GM19025 (cell line): Measurements from ENCODE around the gene RPL37A.
"Not testable (repeated sequence)": the region's sequence is repeated elsewhere in the genome, so short reads cannot be mapped to it uniquely, and the experiment has no call there.

Experiments
- ATAC-seq: cut with Tn5 transposase; IDR thresholded peaks from one replicate; pipeline ENCODE4 v1.9.1; 2021; ENCODE audit warnings: mild to moderate bottlenecking, low read depth, moderate library complexity; ENCODE audit not compliant: unreplicated experiment

RPL37A gene

DNA sequence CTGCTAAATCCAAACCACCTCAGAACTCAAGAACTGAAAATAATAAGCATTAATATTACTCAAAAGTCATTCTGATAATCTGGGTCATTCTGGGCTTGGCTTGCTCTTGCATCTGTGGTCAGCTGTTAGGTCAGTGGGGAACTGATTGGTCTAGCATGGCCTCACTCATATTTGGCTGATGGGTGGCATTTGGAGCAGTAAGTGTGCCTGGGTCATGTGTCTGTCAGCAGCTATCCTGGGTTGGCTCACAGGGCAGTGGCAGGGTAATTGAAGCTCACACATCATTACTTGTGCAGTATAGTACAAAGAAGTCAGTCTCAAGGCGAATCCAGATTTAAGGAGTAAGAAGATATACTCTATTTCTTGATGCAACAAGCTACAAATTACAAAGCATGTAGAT, 9.6 kb downstream of the RPL37A start:
- no peak for ATAC-seq

DNA sequence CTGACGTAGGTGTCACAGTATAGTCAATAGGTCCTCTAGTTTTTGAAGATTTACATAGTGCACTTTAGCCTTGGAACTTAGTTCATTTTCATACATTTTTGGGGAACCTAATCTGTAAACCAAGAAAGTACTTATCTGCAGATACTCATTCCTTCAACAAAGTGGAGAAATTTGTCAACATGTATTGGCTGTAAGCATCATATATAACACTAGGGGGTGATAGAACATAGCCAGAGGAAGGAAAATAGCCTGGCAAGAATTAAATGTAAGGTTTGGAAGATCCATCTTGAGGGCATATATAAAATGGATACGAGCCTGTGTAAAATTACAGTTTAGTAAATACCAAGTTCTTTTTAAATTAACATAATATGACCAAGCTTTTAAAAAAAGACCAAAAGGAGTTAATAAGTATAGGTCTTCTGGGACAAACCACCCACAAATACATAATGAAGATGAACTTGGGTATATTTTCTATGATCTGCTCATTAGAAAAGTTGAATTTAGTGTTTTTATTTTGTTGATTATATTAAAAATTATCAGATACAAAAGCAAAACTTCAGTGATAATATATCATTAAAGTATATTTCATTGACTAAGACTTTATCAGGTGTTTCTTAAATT, 18.2 kb downstream of the RPL37A start:
- no peak for ATAC-seq

DNA sequence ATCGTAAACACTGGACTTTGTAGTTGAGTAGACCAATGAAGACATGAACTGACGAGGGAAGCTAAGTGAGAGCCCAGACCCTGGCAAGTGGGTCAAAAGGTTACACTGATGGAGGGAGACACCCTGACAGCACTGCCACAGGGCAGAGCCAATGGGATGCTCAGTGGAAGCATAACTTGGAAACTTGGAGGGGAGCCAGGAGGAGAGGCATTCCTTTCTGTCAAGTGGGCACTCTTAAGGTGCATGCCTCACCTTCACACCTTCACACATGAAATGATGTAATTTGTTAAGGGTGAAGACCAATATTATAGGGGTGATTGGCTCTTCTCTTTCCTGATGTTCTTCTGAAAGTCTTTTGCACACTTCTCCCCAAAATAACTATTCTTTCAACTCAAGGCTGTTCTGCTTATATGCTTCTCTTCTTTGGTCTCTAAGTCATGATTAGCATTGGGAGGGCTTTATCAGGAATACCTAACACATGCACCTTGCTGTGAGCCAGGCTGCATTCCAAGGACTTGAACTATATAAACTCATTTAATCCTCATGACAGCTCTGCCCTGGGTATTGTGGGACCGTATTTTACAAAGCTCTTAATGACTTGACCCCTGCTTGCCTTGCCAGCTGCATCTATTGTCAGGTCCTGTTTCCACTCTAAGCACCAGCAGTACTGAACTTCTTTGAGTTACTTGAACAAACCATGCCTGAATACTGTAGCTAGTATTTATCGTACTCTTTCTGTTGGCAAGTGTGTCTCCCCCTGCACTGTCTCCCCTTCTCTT, 19.0 kb downstream of the RPL37A start:
- ATAC-seq: no peak

DNA sequence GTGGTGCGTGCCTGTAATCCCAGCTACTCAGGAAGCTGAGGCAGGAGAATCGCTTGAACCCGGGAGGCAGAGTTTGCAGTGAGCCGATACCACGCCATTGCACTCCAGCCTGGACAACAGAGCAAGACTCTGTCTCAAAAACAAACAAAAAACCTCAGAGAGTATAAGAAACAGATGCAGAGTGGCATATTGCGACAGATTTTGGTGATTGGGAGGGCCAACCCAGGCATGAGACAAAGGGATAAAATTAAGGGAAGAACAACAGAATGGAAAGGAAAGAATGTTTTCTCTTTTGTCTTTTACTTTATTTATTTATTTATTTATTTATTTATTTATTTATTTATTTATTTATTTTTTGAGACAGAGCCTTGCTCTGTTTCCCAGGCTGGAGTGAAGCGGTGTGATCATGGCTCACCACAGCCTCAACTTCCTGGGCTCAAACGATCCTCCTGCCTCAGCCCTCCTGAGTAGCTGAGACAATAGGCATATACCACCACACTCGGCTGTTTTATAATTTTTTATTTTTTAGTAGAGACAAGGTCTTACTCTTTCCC, 20.0 kb downstream of the RPL37A start:
- not testable (repeated sequence) for ATAC-seq

DNA sequence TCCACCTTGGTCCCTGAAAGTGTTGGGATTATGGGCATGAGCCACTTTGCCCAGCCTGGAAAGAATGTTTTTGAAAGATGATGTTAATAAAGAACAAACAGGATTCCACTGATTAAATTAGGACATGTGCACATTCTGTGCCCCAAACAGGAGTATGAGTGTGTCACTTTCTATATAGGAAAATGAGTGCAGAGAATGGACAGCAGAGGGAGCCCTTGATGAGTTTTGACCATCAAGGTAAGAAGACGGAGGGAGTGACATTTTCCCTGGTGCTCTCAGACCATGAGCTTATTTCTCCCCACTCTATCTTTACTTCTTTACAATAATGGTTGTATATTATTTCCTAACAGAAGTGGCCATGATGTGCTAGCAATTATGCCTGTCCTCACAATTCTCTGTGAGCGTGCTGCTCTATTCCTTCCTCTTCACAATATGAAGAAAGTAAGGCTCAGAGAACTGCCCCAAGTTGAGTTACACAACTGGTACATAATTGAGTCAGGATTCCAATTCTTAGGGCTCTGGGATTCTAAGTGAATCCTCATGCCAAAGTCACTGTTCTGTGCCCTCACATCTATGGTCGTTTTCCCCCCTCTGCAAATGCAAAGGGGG, 20.6 kb downstream of the RPL37A start:
- ATAC-seq: no peak

DNA sequence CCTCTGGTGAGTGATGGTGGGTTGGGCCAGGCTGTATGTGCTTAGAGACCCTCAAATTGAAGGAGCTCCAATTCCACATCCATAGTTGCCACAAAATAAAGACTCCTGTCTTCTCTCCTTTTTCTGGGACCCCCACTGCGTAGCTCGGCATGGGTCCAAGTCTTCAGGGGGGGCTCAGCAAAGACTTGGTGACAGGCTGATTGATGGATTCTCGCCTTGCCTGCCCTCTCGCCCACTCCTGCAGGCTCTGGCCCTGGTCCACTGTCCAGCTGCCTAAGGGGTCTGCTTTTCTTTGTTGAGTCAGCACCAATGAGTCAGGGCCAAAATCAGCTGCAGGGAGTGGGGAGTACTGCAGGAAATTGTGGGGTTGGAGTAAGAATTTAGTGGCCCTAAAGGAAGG, 21.5 kb downstream of the RPL37A start:
- no peak for ATAC-seq

DNA sequence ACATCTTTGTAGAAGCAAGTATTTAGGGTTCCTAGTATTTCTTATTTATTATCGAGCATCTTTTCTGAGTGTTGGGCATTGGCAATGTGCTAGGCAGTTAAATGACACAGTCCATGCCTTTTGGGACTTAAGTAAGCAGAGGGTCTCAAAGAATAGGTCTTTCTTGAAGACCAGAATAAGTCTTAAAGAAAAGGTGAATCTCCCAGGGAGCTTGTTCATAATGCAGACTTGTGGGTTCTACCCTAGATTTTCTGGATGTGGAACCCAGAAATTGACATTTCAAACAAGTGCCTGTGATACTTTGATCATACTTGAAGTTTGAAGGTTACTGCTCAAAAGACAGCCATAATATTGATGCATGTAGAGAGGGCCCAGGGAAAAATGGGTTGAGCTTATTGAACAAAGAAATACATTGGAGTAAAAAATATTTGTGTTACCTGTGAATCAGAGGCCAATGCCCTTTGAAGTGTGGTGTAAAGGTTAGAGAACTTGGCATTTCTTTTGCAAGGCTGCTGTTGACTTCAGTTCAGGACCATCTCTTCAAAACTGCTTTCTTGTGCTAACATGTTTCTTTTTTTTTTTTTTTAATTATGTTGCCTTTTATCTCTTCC, 24.4 kb downstream of the RPL37A start:
- no peak for ATAC-seq

DNA sequence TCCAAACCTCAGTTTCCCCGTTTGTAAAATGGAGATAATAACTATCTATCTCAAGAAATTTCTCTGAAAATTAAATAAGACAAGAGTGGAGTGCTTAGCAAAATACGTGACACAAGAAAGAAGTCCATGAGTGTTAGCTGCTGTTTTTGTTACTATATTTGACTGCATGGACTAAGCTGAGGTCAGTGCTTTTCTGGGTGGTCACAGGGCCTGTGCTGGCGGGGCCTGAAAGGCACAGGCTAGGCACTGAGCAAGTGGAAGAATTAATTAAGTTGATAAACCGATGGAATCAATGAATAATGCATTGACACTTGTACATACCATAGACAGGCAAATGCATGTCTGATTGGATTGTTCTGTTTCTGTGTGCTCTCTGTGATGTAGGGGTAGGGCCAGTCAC, 27.3 kb downstream of the RPL37A start:
- ATAC-seq: no peak

DNA sequence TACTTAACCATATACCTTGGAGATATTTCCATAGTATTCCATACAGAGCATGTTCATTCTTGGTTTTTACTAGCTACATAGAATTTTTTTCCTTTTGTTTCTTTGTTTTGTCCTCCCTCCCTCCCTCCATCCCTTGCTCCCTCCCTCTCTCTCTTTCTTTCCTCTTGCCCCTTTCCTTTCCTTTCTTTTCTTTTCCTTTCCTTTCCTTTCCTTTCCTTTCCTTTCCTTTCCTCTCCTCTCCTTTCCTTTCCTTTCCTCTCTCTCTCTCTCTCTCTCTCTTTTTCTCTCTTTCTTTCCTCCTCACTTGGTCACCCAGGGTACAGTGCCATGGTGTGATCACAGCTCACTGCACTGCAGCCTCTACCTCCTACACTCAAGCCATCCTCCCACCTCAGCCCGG, 28.3 kb downstream of the RPL37A start:
- ATAC-seq: no peak

DNA sequence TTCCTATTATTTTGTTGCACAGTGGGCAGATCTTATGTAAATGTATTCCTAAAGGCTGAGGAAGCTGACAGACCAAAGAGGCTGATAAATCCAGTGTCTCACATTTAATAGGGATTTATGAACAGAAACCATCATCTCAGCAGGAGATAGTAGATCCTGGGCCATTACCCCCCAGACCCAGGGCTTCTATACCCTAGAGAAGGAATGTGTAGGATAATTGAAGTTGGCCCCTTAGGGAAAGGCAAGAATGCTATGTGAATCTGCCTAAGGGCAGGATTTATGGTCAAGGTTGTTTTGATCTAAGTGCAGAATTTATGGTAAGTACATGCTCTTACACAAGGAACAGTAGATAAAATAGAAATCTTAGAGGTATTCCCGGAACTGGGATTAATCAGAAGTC, 29.0 kb downstream of the RPL37A start:
- no peak for ATAC-seq

DNA sequence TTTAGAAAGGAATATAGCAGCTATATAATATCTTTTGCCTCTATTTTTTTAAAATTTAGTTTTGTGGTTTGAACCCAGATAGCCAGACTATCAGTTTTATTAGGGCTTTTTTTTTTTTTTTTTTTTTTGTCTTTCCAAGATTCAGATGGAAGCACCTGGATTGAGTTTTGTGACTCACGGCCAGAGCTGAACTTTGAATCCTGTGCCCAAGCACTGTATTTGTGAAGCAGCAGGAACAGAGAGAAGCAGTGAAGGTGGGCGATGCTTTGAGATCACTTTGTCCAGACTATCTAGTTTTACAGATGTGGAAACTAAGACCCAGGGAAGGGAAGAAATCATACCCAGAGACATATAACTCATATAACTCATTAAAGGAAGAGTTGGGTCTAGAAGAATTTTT, 33.9 kb downstream of the RPL37A start:
- ATAC-seq: no peak

DNA sequence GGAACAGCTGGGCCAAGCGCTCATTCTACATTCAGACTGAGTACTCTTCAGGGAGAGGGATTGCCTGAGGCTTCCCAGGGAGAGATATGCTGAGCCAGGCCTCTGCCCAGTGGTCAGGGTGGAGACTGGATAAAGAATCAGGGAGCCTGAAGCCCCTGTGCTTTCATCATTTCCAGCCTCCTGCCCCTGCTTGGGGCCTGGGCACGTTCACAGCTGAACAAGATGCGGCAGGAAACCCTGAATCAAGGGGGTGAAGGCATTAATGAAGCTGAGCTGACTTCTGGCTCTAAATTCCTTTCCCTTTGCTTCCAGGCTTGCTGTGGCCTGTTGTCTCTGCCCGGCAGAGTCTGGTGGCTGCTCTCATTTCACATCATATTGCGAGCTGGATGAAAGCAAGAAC, 35.0 kb downstream of the RPL37A start:
- no peak for ATAC-seq

DNA sequence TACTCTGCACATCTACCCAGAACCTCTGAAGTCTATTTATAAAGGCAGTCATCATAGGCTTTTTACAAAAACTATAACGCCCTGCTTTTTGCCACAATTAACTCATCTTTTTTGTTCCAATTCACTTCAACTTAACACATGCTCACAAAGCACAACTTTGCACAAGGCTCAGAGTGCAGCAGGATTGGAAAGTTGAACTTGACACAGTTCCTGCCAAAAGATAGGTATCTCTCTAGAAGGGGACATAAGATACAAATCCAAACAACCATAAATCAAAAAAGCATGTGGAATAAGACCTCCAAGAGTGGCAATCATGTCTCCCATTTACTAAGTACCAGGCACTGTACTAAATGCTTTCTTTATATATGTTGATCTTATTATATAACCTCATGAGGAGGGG, 36.2 kb downstream of the RPL37A start:
- ATAC-seq: no peak

DNA sequence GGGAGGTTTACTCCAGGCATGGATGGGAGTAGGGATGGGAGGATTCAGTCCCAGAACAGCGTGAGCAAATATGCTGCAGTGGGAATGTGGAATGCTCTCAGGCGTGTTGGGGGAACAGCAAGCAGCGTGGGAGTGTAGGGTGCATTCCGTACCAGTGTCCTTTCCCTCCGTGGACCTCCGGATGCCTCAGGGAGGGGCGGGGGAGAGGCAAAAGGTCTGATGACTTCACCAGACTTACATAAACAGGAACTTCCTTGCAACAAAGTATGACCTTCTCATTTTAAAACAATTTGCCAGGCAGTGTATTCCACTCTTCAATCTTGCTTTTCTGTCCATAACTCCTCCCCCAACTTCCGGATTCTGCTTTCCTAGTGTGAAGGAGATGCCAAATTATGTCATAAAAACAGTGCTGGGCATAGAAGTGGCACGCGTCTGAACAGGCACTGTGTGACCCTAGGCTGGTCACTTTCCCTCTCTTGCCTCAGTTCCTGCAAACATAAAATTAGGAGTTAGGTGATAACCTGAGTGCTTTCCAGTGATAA, 36.9 kb downstream of the RPL37A start:
- no peak for ATAC-seq

DNA sequence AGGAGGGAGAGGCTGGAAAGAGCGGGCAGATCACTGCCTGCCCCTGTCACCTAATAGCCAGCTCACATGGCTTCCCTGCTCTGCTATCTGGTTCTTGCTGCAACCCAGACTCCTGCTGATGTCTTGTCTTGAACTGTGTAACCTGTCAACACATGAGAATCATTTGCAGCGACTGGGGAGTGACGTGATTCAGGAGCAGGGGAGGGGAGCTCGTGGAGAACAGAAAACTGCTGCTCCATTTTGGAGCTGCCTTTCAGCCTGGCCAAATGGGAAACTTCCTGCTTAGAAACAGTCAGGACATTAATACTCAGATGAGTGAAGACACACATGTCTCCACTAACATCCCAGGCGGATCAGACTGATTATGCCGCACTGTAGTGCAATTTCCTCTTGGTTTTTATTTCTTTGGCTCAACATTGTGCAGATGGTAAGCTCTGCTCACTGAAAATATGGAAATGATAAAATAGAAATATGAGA, 38.1 kb downstream of the RPL37A start:
- no peak for ATAC-seq

DNA sequence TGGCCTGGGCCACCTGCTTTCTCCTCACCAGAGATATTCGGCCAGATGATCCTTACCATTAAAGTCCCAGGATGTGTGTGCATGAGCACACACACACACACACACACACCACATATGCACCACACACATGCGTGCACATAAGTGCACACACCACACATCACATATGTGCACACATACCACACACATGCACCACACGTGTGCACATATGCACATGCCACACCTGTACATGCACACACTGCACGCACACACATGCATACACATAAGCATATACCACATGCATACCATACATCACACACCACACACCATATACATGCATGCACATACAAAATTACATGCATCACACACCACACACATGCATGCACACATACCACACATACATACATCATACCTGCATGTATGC, 38.7 kb downstream of the RPL37A start:
- ATAC-seq: no peak

DNA sequence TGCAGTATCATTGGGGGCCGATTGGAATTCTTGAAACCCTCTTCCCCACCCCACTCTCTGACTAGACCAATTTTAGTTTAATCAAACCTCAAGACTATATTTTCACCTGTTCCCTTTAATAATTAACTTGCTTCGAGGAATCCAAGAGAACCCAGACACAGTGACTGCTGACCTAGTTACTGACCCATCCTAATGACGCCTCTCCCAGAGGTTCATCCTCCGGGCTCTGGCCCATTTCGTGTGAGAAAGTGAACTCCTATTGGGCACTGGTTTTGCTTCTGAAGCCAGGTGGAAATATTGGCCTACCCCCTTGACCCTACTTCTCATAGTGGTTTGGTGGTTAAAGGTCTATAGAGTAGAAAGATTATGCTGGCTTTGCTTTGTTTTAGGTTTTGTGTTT, 39.9 kb downstream of the RPL37A start:
- ATAC-seq: no peak

DNA sequence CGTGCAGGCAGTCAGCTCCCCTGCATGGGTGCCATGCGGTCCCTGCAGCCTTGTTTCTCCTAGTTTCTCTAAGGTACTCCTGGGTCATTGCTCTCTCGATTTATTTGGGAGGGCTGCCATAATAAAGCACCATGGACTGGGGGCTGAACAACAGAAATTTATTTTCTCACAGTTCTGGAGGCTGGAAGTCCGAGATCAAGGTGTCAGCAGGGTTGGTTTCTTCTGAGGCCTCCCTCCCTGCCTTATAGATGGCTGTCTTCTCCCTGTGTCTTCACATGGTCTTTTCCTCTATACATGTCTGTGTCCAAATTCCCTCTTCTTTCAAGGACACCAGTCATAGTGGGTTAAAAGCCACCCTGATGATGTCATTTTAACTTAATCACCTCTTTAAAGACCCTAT, 40.5 kb downstream of the RPL37A start:
- no peak for ATAC-seq

DNA sequence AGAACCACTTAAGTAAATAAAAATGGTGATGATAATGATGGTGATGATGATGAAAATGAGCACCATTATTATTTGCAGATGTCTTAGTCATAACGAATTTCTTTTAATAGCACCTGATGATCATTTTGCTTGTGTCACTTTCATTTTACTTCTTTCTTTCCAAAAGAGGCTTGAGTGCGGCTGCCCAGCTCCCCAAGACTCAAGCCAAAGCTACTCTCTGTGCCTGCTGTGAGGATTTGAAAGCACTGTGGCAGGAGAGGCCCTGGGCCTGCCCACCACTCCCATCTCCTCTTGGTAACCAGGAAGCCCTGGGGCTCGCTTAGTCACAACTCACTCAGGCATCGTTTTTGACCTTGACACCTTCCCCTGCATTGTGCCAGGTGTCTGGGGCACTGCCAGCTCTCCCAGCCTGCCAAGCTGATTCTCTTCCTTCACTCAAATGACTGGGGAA, 41.2 kb downstream of the RPL37A start:
- no peak for ATAC-seq

DNA sequence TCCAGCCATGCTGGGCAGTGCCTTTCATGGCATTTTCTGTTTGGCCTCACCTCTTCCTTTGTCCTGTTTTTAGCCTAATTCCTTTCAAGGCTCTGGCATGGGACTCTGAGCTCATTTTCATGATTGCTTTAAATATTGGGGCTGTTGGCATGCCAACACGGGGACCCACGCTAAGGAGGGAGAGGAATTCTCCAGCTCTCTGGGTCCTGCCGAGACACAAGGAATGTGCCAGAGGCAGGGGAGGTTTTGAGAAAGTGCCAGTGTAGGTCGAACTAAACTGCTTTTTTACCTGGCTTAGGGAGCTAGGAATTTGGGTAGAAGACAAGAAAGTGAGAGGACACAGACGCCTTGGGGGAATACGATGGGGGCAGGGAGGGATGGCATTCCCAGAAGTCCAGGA, 42.3 kb downstream of the RPL37A start:
- no peak for ATAC-seq

DNA sequence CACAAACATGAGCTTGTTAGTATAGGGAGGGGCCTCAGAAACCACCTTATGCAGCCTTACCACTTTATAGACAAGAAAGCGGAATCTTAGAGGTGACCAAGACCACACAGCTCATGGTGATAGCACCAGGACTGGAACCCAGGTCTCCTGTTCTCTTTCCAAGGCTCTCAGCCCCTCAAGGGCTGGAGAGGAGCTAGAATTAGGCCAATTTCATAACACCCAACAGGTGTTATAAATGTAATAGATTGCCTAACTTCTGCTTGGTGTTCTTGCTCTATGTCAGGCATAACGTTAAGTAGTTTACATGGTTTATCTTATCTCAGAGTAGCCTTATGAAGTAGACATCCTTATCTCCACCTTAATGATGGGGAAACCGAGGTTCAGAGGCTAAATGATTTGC, 42.9 kb downstream of the RPL37A start:
- ATAC-seq: no peak
